DND-41 (cell line): Measurements from ENCODE around the gene C4orf17.

Source experiments
- EZH2 ChIP-seq: IDR thresholded peaks from 3 replicates; pipeline ENCODE4 v1.6.1; 2012; ENCODE audit warnings: borderline replicate concordance, low read depth, mild to moderate bottlenecking, moderate library complexity, low read length, inconsistent platforms; ENCODE audit not compliant: severe bottlenecking
- TF ChIP-seq, protein P1 (sequence below): IDR thresholded peaks from 2 replicates; pipeline ENCODE4 v1.5.1; 2012; ENCODE audit warnings: borderline replicate concordance, low read length, moderate library complexity, mild to moderate bottlenecking; ENCODE audit not compliant: poor library complexity, severe bottlenecking; ENCODE audit errors: extremely low read depth

DNA sequence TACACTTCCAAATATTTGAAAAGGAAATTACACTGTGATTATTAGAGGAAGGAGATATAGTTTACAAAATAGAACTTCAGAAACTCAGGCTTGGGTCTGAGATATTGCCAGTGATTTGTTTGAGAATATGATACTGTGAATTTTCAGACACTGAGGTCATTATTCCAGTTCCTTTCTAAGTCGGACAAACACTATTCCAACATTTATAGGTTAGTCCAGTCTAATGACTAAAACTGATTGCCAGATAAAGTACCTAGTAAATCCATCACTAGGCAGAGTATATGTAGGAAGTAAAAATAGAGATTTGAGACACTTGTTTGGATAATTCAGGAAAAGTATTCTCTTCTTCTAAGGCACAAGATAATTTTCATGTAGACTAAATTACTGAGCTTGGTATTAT, 77.0 kb downstream of the C4orf17 start:
- TF ChIP-seq, protein P1, sequence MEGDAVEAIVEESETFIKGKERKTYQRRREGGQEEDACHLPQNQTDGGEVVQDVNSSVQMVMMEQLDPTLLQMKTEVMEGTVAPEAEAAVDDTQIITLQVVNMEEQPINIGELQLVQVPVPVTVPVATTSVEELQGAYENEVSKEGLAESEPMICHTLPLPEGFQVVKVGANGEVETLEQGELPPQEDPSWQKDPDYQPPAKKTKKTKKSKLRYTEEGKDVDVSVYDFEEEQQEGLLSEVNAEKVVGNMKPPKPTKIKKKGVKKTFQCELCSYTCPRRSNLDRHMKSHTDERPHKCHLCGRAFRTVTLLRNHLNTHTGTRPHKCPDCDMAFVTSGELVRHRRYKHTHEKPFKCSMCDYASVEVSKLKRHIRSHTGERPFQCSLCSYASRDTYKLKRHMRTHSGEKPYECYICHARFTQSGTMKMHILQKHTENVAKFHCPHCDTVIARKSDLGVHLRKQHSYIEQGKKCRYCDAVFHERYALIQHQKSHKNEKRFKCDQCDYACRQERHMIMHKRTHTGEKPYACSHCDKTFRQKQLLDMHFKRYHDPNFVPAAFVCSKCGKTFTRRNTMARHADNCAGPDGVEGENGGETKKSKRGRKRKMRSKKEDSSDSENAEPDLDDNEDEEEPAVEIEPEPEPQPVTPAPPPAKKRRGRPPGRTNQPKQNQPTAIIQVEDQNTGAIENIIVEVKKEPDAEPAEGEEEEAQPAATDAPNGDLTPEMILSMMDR = no peak
- TF ChIP-seq EZH2 = no peak
